Liver (tissue), 2 donors: ENCODE data around the gene ZNF578.
"Not testable (repeated sequence)": the region's sequence is repeated elsewhere in the genome, so short reads cannot be mapped to it uniquely, and the experiment has no call there.

ENCODE experiments used
- MAX ChIP-seq: IDR thresholded peaks from 2 replicates; pipeline ENCODE4 v1.6.1; 2016; ENCODE audit warnings: antibody characterized with exemption
- TAF1 ChIP-seq: conservative IDR thresholded peaks from 2 replicates; pipeline ENCODE4 v1.6.1; 2016; ENCODE audit warnings: antibody characterized with exemption, mild to moderate bottlenecking
- donor health status: healthy.

GRCh38 chr19:52542541-52542940 is 89.2 kb downstream of the ZNF578 start:
- not testable (repeated sequence) for TF ChIP-seq TAF1, MAX
